NT2/D1 (cell line): Measurements from ENCODE around the gene ZNHIT2.

Experiments
- DNase-seq: peaks from one replicate; pipeline ENCODE4 v3.0.0-alpha.2; 2011; ENCODE audit warnings: low read depth, low spot score
- H3K27me3 ChIP-seq: 2 replicates; pipeline ENCODE4 v1.6.0; 2011; ENCODE audit warnings: mild to moderate bottlenecking; ENCODE audit not compliant: insufficient read length, insufficient read depth
- H3K36me3 ChIP-seq: 2 replicates; pipeline ENCODE4 v1.6.1; 2011; ENCODE audit warnings: mild to moderate bottlenecking, low read length, mixed read lengths; ENCODE audit not compliant: insufficient read depth, insufficient read length
- H3K4me1 ChIP-seq: 2 replicates; pipeline ENCODE4 v1.5.1; 2011; ENCODE audit not compliant: insufficient read depth, insufficient read length
- H3K4me3 ChIP-seq: 2 replicates; pipeline ENCODE4 v1.5.1; 2011; ENCODE audit warnings: low read depth; ENCODE audit not compliant: insufficient read length
- H3K9ac ChIP-seq: 2 replicates; pipeline ENCODE4 v1.6.0; 2011; ENCODE audit warnings: low read depth; ENCODE audit not compliant: insufficient read length
- H3K9me3 ChIP-seq: 2 replicates; pipeline ENCODE4 v1.5.1; 2011; ENCODE audit warnings: mild to moderate bottlenecking, low read length; ENCODE audit not compliant: insufficient read depth
- SUZ12 ChIP-seq: IDR thresholded peaks from 2 replicates; pipeline ENCODE4 v1.6.1; 2011; ENCODE audit not compliant: insufficient read length, insufficient read depth; ENCODE audit errors: extremely low read depth
- YY1 ChIP-seq: IDR thresholded peaks from 2 replicates; pipeline ENCODE4 v1.6.1; 2011; ENCODE audit not compliant: insufficient read length, insufficient read depth
- ZNF274 ChIP-seq: IDR thresholded peaks from 2 replicates; pipeline ENCODE4 v1.6.1; 2011; ENCODE audit warnings: mild to moderate bottlenecking, low read depth, low read length

The ZNHIT2 gene

DNA sequence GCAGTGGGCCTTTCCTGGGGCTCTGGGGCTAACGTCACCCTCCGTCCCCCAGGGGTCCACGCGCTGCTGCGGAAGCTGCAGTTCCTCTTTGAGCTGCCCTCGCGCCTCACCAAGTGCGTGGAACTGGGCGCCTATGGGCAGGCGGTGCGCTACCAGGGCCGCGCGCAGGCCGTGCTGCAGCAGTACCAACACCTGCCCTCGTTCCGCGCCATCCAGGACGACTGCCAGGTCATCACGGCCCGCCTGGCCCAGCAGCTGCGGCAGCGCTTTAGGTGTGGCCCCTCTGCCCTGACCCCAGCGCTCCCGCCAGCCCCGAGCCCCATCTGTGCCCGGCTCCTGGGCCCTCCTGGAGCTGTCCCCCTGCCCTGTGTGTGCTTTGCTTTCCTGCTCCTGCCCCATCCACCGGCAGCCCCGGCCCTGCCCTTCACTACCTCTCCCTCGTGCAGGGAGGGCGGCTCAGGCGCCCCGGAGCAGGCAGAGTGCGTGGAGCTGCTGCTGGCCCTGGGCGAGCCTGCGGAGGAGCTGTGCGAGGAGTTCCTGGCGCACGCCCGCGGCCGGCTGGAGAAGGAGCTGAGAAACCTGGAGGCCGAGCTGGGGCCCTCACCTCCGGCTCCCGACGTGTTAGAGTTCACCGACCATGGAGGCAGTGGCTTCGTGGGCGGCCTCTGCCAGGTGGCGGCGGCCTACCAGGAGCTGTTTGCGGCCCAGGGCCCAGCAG lies 9.6 kb downstream of the ZNHIT2 start:
- DNase-seq = no peak
- TF ChIP-seq YY1 (no peak), SUZ12 (no peak), ZNF274 (no peak)
- H3K9ac ChIP-seq = no peak overlapping the region
- H3K27me3 ChIP-seq = no peaks in the 10 kb centered on the region
- H3K36me3 ChIP-seq = peaks cover 46% of the 10 kb centered on the region
- peaks cover 8% of the 10 kb centered on the region for H3K4me1 ChIP-seq
- no peak overlapping the region for H3K4me3 ChIP-seq
- H3K9me3 ChIP-seq = no peaks in the 10 kb centered on the region

DNA sequence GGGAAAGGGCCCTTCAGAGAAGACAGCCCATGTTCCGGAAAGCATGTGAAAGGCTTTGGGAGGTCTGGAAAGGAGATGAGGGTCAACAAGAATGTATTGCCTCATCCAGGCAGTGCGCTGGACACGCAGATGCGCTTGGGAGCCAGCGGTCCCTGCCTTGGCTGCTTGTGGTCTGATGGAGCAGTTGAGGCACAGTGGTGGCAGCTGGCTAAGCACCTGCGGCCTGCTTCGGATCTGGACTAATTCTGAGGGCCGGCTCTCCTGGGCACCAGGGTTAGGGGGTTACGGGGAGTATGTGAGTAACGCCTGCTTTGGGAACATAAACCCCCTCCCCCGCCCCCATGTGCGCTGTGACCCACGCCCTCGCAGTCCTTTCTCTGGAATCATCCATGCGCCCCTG lies 10.4 kb downstream of the ZNHIT2 start:
- H3K9me3 ChIP-seq = no peaks in the 10 kb centered on the region
- no peak overlapping the region for H3K4me3 ChIP-seq
- peaks cover 52% of the 10 kb centered on the region for H3K36me3 ChIP-seq
- DNase-seq = no peak
- peaks cover 8% of the 10 kb centered on the region for H3K4me1 ChIP-seq
- TF ChIP-seq ZNF274 (no peak), YY1 (no peak), SUZ12 (no peak)
- H3K9ac ChIP-seq = no peak overlapping the region
- H3K27me3 ChIP-seq = no peaks in the 10 kb centered on the region

DNA sequence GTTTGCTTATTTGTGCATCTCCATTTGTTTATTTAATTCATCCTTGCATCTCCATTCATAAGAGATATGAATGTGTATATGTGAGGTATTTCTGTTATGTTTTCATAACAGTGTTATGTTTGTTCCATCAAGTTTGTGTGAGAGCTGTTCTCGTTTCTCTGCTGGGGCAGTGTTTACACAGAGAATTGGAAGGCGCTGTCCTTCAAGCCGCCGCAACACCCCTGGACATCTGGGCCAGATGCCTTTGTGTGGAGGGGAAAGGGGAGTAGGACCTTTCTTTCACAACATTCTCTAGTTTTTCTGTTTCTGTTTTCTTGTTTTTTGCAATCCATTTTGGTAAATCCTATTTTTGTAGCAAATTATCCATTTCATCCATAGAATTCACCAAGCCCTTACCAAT lies 12.9 kb downstream of the ZNHIT2 start:
- H3K9ac ChIP-seq = no peak overlapping the region
- H3K27me3 ChIP-seq = no peaks in the 10 kb centered on the region
- no peak for DNase-seq
- no peak overlapping the region for H3K4me3 ChIP-seq
- peaks cover 51% of the 10 kb centered on the region for H3K36me3 ChIP-seq
- TF ChIP-seq YY1 (no peak), SUZ12 (no peak), ZNF274 (no peak)
- H3K4me1 ChIP-seq = no peaks in the 10 kb centered on the region
- no peaks in the 10 kb centered on the region for H3K9me3 ChIP-seq

DNA sequence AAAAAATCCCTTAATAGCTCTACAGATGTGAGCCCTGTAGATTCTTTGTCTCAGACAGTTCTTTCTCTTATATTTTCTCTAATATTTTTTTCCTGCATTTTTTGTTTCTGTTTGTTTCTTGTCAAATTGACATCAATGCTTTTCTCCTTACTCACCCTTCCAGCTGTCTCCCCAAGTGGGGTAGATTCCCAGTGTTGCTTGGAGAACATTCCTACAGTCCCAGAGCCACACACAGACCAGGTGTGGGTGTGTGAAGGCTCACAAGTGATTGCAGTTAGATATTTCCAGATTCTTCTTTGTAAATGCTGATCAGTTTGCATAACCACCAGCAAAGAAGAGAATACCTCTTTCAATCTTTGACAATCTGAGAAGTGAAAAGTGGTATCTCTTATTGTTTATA lies 14.0 kb downstream of the ZNHIT2 start:
- Histone ChIP-seq H3K27me3 (no peaks in the 10 kb centered on the region), H3K9ac (no peak overlapping the region), H3K36me3 (peaks cover 49% of the 10 kb centered on the region), H3K9me3 (no peaks in the 10 kb centered on the region), H3K4me1 (no peaks in the 10 kb centered on the region), H3K4me3 (no peak overlapping the region)
- TF ChIP-seq SUZ12 (no peak), YY1 (no peak), ZNF274 (no peak)
- no peak for DNase-seq

- no peaks in the 10 kb centered on the region for H3K27me3 ChIP-seq
- no peak overlapping the region for H3K4me3 ChIP-seq
- DNase-seq = no peak
- H3K36me3 ChIP-seq = peaks cover 52% of the 10 kb centered on the region
- no peaks in the 10 kb centered on the region for H3K4me1 ChIP-seq
- no peaks in the 10 kb centered on the region for H3K9me3 ChIP-seq
- TF ChIP-seq ZNF274 (no peak), SUZ12 (no peak), YY1 (no peak)
- no peak overlapping the region for H3K9ac ChIP-seq
Measured at GRCh38 chr11:65102142-65103095, 15.1 kb downstream of the ZNHIT2 start.

DNA sequence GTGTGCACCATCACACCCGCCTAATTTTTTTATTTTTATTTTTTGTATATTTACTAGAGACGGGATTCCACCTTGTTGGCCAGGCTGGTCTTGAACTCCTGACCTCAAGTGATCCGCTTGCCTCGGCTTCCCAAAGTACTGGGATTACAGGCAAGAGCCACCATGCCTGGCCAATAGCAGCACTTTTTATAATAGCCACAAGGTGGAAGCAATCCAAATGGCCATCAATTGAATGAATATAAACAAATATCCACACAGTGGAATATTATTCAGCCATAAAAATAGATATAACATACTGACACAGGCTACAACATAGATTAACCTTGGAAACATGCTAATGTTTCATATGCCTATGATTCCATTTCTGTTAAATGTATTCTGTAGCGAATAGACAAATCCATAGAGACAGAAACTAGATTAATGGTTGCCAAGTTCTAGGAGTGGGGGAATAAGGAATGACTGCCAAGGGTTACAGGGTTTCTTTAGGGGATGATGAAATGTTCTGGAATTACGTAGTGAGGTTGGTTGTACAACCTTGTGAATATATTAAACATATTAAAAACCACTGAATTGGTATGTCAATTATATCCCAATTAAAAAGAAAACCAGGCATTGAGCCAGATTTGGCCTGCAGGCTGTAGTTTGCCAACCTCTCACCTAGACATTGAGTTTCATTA lies 16.7 kb downstream of the ZNHIT2 start:
- H3K36me3 ChIP-seq = peaks cover 45% of the 10 kb centered on the region
- no peak for TF ChIP-seq ZNF274
- no peak for TF ChIP-seq SUZ12
- no peak for TF ChIP-seq YY1
- no peaks in the 10 kb centered on the region for H3K9me3 ChIP-seq
- H3K4me3 ChIP-seq = no peak overlapping the region
- H3K9ac ChIP-seq = no peak overlapping the region
- no peaks in the 10 kb centered on the region for H3K27me3 ChIP-seq
- no peak for DNase-seq
- H3K4me1 ChIP-seq = no peaks in the 10 kb centered on the region
